Measurements from ENCODE around the gene CEP68.

- TF ChIP-seq RAD21 (IDR thresholded peaks at IDR 0.05; ENCODE audit: low read depth) (no peak), ZBTB33 (IDR thresholded peaks at IDR 0.05; ENCODE audit: extremely low read depth, insufficient replicate concordance, low read length) (no peak)
Observed at GRCh38 chr2:65019010-65019409, 37.2 kb upstream of the CEP68 start.
